GM18951 (cell line): ENCODE measurements around the gene NAPA.

Source experiments
- POLR2A ChIP-seq: IDR thresholded peaks from 4 replicates; pipeline ENCODE4 v1.6.1; 2011; ENCODE audit warnings: mild to moderate bottlenecking; ENCODE audit not compliant: insufficient read length, insufficient read depth; ENCODE audit errors: extremely low read depth
- in situ Hi-C: fragments of 300-500 bp; cut with MboI; formaldehyde crosslinking; loops from one replicate; pipeline ENCODE4 v1.12.0; 2022; ENCODE audit warnings: low sequenced_read_pairs, mixed read lengths, inconsistent platforms; ENCODE audit not compliant: unreplicated experiment

Gene NAPA

DNA sequence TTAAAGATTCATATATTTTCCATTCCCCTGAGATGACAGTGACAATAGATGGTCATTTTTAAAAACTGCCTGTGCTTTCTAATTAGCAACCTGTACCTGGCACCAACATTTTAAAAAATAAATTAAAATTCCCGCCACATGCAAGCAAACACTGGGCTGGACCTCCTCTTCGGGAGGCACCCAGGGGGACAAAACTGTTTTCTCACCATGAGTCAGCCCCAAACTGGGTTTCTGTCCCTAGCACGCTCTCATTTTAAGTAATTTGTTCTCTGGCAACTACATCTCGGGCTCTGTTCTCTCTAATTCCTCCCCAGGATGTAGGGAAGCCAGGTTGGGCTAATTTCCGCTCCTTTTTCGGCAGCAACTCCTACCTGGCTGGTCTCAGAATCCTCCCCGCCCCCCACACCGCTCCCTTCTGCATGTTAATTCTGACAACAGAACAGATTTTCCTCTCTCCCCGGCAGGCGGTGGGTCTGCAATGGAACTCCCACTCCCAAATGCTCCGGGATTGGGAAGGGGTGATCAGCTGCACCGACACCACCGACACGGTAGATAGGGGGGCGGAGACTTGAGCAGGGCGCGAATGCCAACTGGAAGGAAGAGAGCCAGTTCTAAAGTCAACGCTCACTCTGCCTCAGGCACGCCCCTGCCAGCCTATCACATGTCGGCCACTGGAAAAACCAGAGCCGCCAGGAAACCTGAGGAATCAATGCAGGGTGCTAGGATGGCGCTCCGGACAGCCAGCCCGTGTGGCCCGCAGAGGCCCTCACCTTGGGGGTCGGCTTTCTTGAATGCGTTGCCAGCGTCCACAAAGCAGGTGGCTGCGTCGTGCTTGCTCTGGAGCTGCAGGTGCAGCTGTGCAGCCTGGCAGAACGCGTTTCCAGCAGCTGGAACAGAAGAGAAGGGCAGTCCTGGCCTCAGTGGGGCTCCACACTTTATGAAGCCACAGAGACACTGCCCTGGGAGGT lies 14.7 kb downstream of the NAPA start:
- in situ Hi-C loops = no loop called here
- TF ChIP-seq POLR2A = no peak

DNA sequence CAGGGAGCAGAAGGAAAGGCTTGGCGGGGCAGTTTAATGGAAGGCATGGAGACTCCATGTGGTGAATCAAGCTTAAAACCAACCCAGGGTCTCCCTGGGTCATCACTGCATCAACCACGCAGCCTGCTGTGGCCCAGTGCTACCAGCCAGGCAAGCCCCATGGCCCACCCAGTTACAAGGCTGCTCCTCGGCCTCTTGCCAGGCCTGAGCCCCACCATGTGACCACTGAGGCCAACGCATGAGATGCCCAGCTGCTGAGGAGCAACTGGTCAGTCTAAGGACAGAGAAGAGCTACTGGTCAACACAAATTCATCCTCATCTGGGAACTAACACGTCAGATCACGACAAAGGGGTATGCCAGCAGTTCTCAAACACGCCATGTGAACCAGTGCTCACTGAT lies 15.5 kb downstream of the NAPA start:
- no peak for TF ChIP-seq POLR2A
- in situ Hi-C loops = no loop called here

DNA sequence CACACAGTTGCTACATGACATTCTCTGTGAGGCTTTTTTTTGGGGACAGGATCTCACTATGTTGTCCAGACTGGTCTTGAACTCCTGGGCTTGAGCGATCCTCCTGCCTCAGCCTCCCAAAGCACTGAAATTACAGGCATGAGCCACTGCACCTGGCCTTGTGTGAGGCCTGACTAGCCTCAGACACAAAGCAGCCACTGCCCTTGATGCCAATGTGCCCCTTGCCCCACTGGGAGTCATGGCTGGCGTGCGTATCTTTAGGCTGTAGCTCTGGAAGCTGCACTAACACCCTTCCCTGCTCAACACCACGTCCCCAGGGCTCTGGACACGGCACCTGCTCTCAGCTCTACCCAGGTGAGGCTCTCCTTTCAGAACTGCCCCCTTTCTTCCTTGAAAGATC lies 16.3 kb downstream of the NAPA start:
- TF ChIP-seq POLR2A = no peak
- in situ Hi-C loops = no loop called here

DNA sequence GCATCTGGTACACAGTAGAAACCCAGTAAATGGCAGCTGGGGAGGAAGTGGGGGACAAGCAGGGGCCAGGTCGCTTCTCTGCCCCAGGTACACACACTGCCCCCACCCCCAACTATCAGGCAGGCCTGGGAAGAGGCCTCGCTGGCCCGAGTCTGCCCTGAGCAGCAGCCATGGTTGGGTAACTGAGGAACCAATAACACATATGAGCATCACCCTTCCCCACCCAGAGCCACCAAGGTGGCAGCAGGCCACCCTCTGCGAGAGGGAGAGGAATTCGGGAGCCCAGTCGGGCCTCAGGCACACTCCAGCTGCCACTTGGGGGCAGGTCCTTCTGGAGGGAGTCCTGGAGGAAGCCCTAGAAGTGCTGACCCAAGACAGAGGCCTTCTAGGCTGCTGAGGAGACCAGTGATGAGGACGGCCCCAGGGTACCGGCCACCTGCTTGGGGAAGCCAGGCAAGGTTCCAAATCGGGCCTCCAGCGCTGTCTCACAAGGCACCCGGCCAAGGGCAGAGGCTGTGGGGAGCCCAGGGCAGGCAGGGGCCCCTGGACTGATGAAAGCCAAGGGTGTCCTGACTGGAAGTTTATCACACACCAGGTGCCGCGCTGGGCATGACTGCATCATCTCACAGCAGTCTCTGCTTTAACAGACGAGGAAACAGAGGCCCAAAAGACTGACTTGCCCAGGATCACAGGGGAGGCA lies 16.9 kb downstream of the NAPA start:
- in situ Hi-C loops = no loop called here
- TF ChIP-seq POLR2A = no peak

DNA sequence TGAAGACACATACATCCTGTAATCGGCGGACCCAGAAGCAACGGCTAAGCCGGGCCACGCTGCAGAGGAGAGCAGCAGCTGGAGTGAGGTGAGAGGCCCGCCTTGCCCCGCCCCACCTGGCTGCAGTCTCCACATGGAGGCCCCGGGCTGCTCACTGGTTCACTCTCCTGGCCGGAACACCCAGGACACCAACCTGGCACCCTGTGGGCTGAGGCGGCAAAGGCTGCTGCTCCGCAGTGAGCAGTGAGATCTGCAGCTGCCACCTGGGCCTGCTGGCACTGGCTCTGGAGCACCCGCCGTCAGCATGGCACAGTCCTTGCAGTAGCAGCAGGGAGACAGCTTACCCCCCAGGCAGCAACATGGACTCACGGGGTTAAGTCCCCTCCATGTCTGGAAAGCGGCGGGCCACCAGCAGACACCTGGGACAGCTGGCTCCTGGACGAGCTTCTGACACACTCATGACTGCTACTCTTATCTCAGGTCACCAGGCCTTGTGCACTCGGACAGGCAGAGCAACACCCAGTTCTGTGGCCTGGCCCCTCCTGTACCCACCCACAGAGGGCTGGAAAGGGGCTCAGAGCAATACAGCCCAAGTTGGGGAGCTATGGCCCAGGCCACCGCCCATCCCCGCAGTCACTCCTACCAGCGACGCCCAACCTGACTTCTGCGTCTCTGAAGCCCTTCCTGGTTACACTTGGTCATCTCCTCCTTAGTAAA lies 17.7 kb downstream of the NAPA start:
- TF ChIP-seq POLR2A = no peak
- in situ Hi-C loops = no loop called here

DNA sequence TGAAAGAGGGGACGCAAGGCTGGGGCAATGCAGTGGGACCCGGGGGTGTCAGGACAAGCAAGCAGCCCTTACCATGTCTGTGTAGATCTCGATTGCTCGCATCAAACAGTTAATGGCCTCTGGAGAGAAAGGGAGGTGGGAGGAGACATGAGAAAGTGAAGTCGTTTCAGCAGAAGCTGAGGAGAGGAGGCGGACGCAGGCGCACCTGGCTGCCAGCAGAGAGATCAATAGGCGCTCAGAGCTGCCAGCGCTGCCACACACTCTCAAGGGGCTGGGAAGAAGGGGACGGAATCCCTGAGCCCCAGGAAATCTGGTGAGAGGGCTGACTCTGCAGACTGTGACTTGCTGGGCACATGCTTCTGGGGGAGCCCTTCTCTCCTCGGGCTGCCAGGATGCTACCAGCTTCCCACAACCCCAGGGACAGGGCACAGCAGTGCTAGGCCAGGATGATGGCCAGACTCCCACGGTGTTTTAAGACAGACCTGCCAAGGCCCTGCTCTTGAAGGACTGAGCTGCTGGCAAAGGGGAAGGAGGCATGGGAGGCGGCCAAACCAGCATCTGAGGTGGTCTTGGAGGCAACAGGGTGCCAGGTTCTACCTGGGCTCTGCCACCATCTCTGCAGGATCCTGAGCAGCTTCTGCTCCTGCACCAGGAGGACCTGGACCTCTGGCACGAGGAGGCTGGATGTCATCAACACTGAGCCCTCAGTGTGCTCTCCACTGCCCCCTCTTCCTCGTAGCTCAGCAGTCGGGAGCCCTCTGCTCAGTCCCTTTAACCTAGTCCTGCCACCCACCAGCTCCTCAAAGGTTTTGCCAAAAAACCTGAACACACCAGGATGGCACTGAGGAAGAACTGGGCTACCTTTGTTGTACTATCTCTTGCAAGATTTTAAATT lies 19.1 kb downstream of the NAPA start:
- no peak for TF ChIP-seq POLR2A
- in situ Hi-C loops = no loop called here

DNA sequence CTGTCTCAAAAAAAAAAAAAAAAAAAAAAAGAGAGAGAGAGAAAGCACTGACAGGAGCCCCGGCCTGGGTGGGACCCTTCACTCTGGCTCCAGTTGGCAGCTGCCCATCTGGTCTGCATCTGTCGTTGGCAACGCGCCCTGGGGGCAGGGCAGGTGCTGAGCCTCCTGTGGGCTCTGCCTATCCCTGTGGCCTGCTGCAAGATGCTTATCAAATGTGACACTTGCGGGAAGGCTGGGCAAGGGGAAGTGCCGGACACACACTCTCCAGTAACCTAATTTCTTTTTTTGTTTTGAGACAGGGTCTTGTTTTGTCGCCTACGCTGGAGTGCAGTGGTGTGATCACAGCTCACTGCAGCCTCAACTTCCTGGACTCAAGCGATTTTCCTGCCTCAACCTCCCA lies 20.1 kb downstream of the NAPA start:
- TF ChIP-seq POLR2A = no peak
- in situ Hi-C loops = no loop called here

DNA sequence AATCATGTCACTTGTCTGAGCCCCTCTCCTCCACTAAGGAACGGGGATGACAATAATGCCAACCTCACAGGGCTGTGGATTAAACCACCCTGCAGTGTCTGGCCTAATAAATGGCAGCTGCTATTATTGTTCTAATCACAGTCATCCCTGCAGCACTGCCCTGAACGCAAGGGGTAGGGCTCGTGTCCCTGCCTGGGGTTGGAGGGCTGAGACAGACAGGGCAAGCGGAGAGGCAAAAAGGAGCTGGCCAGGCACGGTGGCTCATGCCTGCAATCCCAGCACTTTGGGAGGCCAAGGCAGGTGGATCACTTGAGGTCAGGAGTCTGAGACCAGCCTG lies 20.7 kb downstream of the NAPA start:
- no peak for TF ChIP-seq POLR2A
- in situ Hi-C loops = no loop called here

DNA sequence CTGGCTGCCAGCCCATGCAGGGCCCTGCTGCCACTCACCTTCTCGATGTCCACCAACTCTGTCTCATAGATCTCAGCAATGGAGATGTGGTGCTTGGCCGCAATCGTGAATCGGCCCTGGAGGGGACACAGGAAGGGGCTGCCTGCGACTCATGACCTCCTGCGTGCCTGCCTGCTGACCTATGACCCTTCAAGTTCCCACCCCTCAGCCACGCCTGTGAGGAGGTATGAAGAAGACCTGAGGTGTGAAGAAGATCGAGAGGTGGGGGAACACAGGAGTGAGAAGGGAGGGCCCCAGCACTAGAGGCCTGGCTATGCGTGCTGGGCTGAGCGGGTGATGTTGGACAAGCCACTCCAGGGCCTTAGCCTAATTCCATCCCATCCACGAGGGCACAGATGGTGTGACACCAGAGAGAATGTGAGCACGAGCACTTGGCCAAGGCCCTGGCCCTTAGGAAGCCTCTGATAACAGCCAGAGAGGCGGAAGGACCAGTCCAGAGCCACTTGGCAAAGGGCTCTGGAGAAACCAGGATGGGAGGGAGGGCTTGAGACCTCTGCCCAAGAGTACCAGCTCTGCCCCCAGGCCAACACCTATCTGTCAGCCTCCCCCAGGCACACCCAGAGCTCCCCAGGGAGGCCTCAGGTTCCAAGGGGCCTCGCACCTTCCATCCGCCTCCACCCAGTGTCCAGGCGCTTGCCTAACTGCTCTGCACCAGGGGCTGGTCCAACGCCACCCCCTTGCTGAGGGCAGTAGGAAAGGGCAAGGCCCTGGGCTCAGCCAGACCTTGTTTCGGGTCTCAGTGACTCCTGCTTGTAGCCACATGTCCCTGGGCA lies 21.3 kb downstream of the NAPA start:
- TF ChIP-seq POLR2A = no peak
- in situ Hi-C loops = no loop called here

DNA sequence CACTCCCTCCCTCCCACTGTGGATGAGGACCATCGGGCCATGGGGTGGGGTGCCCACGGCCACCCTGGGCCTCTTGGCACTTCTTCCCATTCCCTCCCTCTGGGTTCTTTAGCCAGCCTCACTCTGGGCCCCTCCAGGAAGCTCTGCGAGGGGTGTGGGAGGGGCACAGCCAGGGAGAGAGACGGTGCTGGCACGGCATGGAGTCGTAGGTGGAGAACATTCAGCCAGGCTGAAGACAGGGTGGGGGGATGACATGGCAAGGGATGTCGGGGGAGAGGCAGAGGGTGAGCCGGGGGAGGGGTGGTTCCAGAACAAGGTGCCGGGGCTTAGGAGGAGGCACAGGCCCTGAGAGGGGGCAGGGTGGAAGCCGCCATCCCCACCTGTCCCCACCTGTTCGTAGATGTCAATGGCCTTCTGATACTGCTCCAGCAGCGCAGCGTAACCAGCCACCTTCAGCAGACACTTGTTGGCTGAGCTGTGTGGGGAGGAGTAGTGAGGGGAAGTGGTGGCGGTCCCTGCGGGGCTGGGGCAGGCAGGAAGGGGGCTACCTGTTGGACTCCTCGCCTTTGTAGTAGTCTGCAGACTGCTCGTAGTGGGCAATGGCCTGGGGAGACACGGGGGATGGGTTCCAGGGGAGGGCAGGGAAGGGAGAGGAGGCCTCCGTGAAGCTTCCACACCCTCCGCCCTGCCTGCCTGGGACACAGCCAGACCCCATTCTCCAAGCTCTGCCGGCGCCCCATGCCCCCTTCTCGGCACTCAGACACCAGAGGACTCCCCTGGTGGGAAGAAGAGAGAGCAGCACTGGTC lies 22.1 kb downstream of the NAPA start:
- TF ChIP-seq POLR2A = no peak
- in situ Hi-C loops = no loop called here

DNA sequence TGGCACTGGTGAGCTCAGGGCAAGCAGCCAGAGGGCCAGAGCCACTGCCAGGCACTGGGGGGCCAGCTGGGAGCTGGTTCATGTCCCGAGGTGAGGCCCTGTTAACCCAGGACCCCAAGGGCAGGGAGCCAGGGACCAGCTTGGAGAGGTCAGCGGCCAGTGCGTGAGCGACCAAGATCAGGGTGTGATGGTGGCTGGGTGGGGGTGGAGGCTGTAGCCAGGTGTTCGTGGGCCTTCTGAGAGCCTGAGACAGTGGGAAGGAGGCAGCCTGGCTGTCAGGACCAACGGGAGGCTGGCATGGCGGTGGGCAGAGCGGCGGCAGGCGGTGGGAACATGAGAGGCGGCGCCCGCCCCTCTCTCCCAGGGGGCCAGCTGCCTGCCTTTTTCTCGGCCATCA lies 22.7 kb downstream of the NAPA start:
- in situ Hi-C loops = no loop called here
- no peak for TF ChIP-seq POLR2A
